HG03432 (cell line): ENCODE data around the gene TNIP1.

ENCODE experiments used
- ATAC-seq: cut with Tn5 transposase; IDR thresholded peaks from one replicate; pipeline ENCODE4 v1.9.1; 2021; ENCODE audit warnings: mild to moderate bottlenecking, moderate library complexity; ENCODE audit not compliant: unreplicated experiment

TNIP1 gene

GRCh38 chr5:151005187-151005949 lies 75.5 kb downstream of the TNIP1 start:
- no peak for ATAC-seq

GRCh38 chr5:151004499-151004898 lies 76.3 kb downstream of the TNIP1 start:
- no peak for ATAC-seq

- ATAC-seq = no peak
Observed at GRCh38 chr5:151003503-151003860, 77.4 kb downstream of the TNIP1 start.

- ATAC-seq = no peak
Observed at GRCh38 chr5:151002681-151003502, 77.9 kb downstream of the TNIP1 start.

- ATAC-seq = no peak
Observed at GRCh38 chr5:151002250-151002649, 78.6 kb downstream of the TNIP1 start.

- no peak for ATAC-seq
Observed at GRCh38 chr5:151001436-151001835, 79.4 kb downstream of the TNIP1 start.

- no peak for ATAC-seq
Observed at GRCh38 chr5:150999704-151000442, 81.0 kb downstream of the TNIP1 start.

- ATAC-seq = no peak
Observed at GRCh38 chr5:150993826-150994412, 86.9 kb downstream of the TNIP1 start.

- no peak for ATAC-seq
Observed at GRCh38 chr5:150993422-150993821, 87.4 kb downstream of the TNIP1 start.

GRCh38 chr5:150992705-150993104 lies 88.1 kb downstream of the TNIP1 start:
- ATAC-seq = no peak

- no peak for ATAC-seq
Observed at GRCh38 chr5:150989695-150990094, 91.1 kb downstream of the TNIP1 start.

- no peak for ATAC-seq
Observed at GRCh38 chr5:150987746-150988145, 93.1 kb downstream of the TNIP1 start.
